Neural cell (in vitro differentiated cells): ENCODE measurements around the gene ADIG. TPM values are rescaled to one million over a fixed set of nuclear protein-coding genes. Genes with fewer than 3 reads are reported as not detected.

Source experiments
- H2AFZ ChIP-seq: fragments of 200-600, 300-800 bp; sonication (generic), shearing (Covaris generic); 2 replicates; pipeline ENCODE4 v1.6.0; 2014; ENCODE audit warnings: low read depth, mild to moderate bottlenecking, antibody characterized with exemption, low read length, moderate library complexity
- H3F3A ChIP-seq: fragments of 200-600 bp; shearing (Covaris generic); 2 replicates; pipeline ENCODE4 v1.6.1; 2016; ENCODE audit warnings: mild to moderate bottlenecking, moderate library complexity, mixed read lengths, antibody characterized with exemption, low read length; ENCODE audit not compliant: insufficient read depth, poor library complexity, severe bottlenecking
- H3K27ac ChIP-seq: fragments of 200-600, 300-800 bp; sonication (generic), shearing (Covaris generic); 2 replicates; pipeline ENCODE4 v1.5.1; 2014; ENCODE audit warnings: mild to moderate bottlenecking, low read length, moderate library complexity
- H3K27me3 ChIP-seq: fragments of 300-800, 200-600 bp; sonication (generic), shearing (Covaris generic); 2 replicates; pipeline ENCODE4 v1.6.0; 2014; ENCODE audit warnings: mild to moderate bottlenecking, low read depth, low read length, moderate library complexity; ENCODE audit not compliant: insufficient read depth
- H3K36me3 ChIP-seq: fragments of 300-800, 200-600 bp; sonication (generic), shearing (Covaris generic); 2 replicates; pipeline ENCODE4 v1.5.1; 2014; ENCODE audit warnings: mild to moderate bottlenecking, antibody characterized with exemption, low read length, moderate library complexity; ENCODE audit not compliant: insufficient read depth
- H3K4me2 ChIP-seq: fragments of 300-800, 200-600 bp; sonication (generic), shearing (Covaris generic); 2 replicates; pipeline ENCODE4 v1.6.0; 2014; ENCODE audit warnings: mild to moderate bottlenecking, low read length
- H3K4me3 ChIP-seq: fragments of 300-800, 200-600 bp; sonication (generic), shearing (Covaris generic); 2 replicates; pipeline ENCODE4 v1.5.1; 2014; ENCODE audit warnings: mild to moderate bottlenecking, low read length, moderate library complexity
- H3K79me2 ChIP-seq: fragments of 200-600 bp; shearing (Covaris generic); replicated peaks from 2 replicates; pipeline ENCODE4 v1.6.0; 2014; ENCODE audit warnings: mild to moderate bottlenecking, low read length, moderate library complexity; ENCODE audit not compliant: insufficient read depth
- H3K9ac ChIP-seq: fragments of 300-800, 200-600 bp; sonication (generic), shearing (Covaris generic); 2 replicates; pipeline ENCODE4 v1.6.1; 2016; ENCODE audit warnings: mild to moderate bottlenecking, low read length, mixed read lengths
- H3K9me2 ChIP-seq: fragments of 200-600 bp; shearing (Covaris generic); 2 replicates; pipeline ENCODE4 v1.6.1; 2016; ENCODE audit warnings: mild to moderate bottlenecking, low read length, mixed read lengths; ENCODE audit not compliant: insufficient read depth
- H3K9me3 ChIP-seq: fragments of 200-600, 300-800 bp; sonication (generic), shearing (Covaris generic); 2 replicates; pipeline ENCODE4 v1.6.1; 2016; ENCODE audit warnings: mild to moderate bottlenecking, mixed run types, low read length, moderate library complexity, mixed read lengths
- H4K20me1 ChIP-seq: fragments of 200-600 bp; shearing (Covaris generic); 2 replicates; pipeline ENCODE4 v1.6.1; 2016; ENCODE audit warnings: mild to moderate bottlenecking, mixed run types; ENCODE audit not compliant: insufficient read depth
- EP300 ChIP-seq: fragments of 450-650 bp; conservative IDR thresholded peaks from 2 replicates; pipeline ENCODE4 v1.6.1; 2014; ENCODE audit warnings: antibody characterized with exemption, mild to moderate bottlenecking, moderate library complexity; ENCODE audit not compliant: poor library complexity, severe bottlenecking
- EZH2 ChIP-seq: fragments of 200-600, 300-800 bp; shearing (Covaris generic), sonication (generic); IDR thresholded peaks from 2 replicates; pipeline ENCODE4 v1.6.1; 2014; ENCODE audit warnings: antibody characterized with exemption, low read length, borderline replicate concordance, mild to moderate bottlenecking; ENCODE audit not compliant: insufficient read depth, poor library complexity, severe bottlenecking
- MXI1 ChIP-seq: fragments of 450-650 bp; conservative IDR thresholded peaks from 2 replicates; pipeline ENCODE4 v1.6.1; 2014; ENCODE audit warnings: antibody characterized with exemption, mild to moderate bottlenecking; ENCODE audit not compliant: poor library complexity, severe bottlenecking
- POLR2AphosphoS5 ChIP-seq: IDR thresholded peaks from 2 replicates; pipeline ENCODE4 v1.6.1; 2012
- RAD21 ChIP-seq: fragments of 450-650 bp; conservative IDR thresholded peaks from 2 replicates; pipeline ENCODE4 v1.6.1; 2014; ENCODE audit warnings: antibody characterized with exemption, mild to moderate bottlenecking, moderate library complexity
- SMC3 ChIP-seq: fragments of 450-650 bp; conservative IDR thresholded peaks from 2 replicates; pipeline ENCODE4 v1.6.1; 2014; ENCODE audit warnings: antibody characterized with exemption, mild to moderate bottlenecking, moderate library complexity; ENCODE audit not compliant: poor library complexity
- TAF1 ChIP-seq: IDR thresholded peaks from 2 replicates; pipeline ENCODE4 v1.6.1; 2012; ENCODE audit warnings: low read depth
- polyA plus RNA-seq: library from polyadenylated mRNA; depleted of rRNA; stranded (reverse); fragments of >200 nt; gene quantifications from 2 replicates; pipeline ENCODE4 v1.2.3, GENCODE V29; 2014
- TF ChIP-seq, protein P1 (sequence below): fragments of 450-650 bp; IDR thresholded peaks from 2 replicates; pipeline ENCODE4 v1.5.1; 2014; ENCODE audit warnings: antibody characterized with exemption, mild to moderate bottlenecking, moderate library complexity; ENCODE audit not compliant: poor library complexity, severe bottlenecking
- TF ChIP-seq, protein P2 (sequence below): IDR thresholded peaks from 2 replicates; pipeline ENCODE4 v1.6.1; 2012; ENCODE audit warnings: borderline replicate concordance

Gene ADIG
- polyA plus RNA-seq, 1 donor from 2014 or later, result not detected

DNA sequence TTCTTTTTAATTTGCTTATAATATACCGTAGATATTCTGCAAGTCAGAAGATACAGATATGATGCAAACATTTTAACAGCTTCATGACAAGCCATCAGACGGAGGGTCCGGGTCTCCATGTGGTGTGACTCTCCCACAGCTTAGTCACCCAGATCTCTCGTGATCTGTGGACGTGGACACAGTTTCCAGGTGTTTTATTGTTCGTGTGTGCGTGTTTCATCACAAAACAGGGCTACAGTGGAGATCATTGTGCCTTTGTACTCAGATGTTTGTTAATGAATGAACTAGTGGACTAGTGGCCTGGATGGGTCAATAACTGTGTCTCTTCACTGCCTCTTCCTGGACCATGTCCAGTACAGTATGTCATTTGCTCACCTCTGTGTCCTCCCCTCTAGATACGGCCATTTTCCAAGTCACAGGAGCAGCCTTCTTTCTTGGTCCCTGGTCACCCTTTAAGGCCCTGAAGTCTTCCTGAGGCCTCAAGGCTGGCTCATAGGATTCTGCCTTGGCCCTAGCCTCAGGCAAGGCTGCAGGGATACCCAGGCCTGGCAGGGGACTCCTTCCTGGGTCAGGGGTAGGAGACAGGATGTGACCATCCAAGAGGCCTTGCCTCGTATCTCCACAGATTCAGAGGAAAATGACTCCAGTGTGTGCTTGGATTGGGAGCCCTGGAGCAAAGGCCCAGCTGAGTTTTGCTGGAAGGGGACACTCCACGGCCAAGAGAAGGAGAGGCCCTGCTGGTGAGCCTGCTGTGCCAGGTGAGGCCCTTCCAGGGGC is 4.6 kb downstream of the ADIG start:
- Histone ChIP-seq H4K20me1 (no peaks in the 10 kb centered on the region), H3K79me2 (no peaks in the 10 kb centered on the region), H3F3A (no peaks in the 10 kb centered on the region), H3K9me3 (no peaks in the 10 kb centered on the region), H3K27ac (no peak overlapping the region), H3K4me3 (no peak overlapping the region), H2AFZ (no peak overlapping the region), H3K9ac (no peak overlapping the region), H3K4me2 (no peak overlapping the region), H3K27me3 (no peaks in the 10 kb centered on the region), H3K9me2 (no peaks in the 10 kb centered on the region), H3K36me3 (no peaks in the 10 kb centered on the region)
- TF ChIP-seq, protein P1, sequence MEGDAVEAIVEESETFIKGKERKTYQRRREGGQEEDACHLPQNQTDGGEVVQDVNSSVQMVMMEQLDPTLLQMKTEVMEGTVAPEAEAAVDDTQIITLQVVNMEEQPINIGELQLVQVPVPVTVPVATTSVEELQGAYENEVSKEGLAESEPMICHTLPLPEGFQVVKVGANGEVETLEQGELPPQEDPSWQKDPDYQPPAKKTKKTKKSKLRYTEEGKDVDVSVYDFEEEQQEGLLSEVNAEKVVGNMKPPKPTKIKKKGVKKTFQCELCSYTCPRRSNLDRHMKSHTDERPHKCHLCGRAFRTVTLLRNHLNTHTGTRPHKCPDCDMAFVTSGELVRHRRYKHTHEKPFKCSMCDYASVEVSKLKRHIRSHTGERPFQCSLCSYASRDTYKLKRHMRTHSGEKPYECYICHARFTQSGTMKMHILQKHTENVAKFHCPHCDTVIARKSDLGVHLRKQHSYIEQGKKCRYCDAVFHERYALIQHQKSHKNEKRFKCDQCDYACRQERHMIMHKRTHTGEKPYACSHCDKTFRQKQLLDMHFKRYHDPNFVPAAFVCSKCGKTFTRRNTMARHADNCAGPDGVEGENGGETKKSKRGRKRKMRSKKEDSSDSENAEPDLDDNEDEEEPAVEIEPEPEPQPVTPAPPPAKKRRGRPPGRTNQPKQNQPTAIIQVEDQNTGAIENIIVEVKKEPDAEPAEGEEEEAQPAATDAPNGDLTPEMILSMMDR, result no peak
- TF ChIP-seq SMC3 (no peak), RAD21 (no peak), EZH2 (no peak), TAF1 (no peak), MXI1 (no peak), POLR2AphosphoS5 (no peak), EP300 (no peak)
- TF ChIP-seq, protein P2, sequence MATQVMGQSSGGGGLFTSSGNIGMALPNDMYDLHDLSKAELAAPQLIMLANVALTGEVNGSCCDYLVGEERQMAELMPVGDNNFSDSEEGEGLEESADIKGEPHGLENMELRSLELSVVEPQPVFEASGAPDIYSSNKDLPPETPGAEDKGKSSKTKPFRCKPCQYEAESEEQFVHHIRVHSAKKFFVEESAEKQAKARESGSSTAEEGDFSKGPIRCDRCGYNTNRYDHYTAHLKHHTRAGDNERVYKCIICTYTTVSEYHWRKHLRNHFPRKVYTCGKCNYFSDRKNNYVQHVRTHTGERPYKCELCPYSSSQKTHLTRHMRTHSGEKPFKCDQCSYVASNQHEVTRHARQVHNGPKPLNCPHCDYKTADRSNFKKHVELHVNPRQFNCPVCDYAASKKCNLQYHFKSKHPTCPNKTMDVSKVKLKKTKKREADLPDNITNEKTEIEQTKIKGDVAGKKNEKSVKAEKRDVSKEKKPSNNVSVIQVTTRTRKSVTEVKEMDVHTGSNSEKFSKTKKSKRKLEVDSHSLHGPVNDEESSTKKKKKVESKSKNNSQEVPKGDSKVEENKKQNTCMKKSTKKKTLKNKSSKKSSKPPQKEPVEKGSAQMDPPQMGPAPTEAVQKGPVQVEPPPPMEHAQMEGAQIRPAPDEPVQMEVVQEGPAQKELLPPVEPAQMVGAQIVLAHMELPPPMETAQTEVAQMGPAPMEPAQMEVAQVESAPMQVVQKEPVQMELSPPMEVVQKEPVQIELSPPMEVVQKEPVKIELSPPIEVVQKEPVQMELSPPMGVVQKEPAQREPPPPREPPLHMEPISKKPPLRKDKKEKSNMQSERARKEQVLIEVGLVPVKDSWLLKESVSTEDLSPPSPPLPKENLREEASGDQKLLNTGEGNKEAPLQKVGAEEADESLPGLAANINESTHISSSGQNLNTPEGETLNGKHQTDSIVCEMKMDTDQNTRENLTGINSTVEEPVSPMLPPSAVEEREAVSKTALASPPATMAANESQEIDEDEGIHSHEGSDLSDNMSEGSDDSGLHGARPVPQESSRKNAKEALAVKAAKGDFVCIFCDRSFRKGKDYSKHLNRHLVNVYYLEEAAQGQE, result no peak

DNA sequence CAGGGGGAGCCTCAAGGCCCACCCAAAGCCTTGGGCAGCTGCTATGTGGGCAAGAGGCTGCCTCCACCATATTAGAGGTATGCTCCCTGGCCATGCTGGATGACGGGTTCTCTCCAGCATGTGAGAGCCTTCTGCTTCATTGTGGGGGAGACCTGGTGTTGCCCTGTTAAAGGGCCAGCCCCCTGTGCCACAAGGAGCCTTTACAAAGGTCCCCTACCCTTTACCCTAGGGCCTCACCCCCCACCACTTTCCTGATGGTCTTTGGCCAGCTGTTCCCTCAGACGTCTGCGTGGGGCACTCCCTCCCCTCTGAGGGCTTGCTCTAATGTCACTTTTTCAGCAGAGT is 5.2 kb downstream of the ADIG start:
- H3K9me3 ChIP-seq, result no peaks in the 10 kb centered on the region
- H3K4me2 ChIP-seq, result no peak overlapping the region
- no peaks in the 10 kb centered on the region for H3K9me2 ChIP-seq
- H4K20me1 ChIP-seq, result no peaks in the 10 kb centered on the region
- no peaks in the 10 kb centered on the region for H3K27me3 ChIP-seq
- TF ChIP-seq EZH2 (no peak), TAF1 (no peak), RAD21 (no peak), EP300 (no peak), SMC3 (no peak), MXI1 (no peak), POLR2AphosphoS5 (no peak)
- TF ChIP-seq, protein P2, result no peak
- TF ChIP-seq, protein P1, result no peak
- H3F3A ChIP-seq, result no peaks in the 10 kb centered on the region
- no peak overlapping the region for H3K4me3 ChIP-seq
- no peak overlapping the region for H2AFZ ChIP-seq
- no peaks in the 10 kb centered on the region for H3K36me3 ChIP-seq
- no peaks in the 10 kb centered on the region for H3K79me2 ChIP-seq
- no peak overlapping the region for H3K27ac ChIP-seq
- H3K9ac ChIP-seq, result no peak overlapping the region
